HEK293T (cell line): ENCODE data around the gene MCM7.

Experiments used
- ARNT ChIP-seq: fragments of 450-650 bp; IDR thresholded peaks from 2 replicates; pipeline ENCODE4 v1.6.1; 2017; ENCODE audit warnings: mild to moderate bottlenecking
- BHLHE40 ChIP-seq: fragments of 450-650 bp; IDR thresholded peaks from 2 replicates; pipeline ENCODE4 v1.6.1; 2016; ENCODE audit warnings: mild to moderate bottlenecking, moderate library complexity, borderline replicate concordance
- CTBP1 ChIP-seq: fragments of 450-650 bp; IDR thresholded peaks from 2 replicates; pipeline ENCODE4 v1.6.1; 2016; ENCODE audit warnings: borderline replicate concordance
- FOXA1 ChIP-seq: fragments of 450-650 bp; IDR thresholded peaks from 2 replicates; pipeline ENCODE4 v1.6.1; 2016; ENCODE audit warnings: mild to moderate bottlenecking
- FOXM1 ChIP-seq: fragments of 450-650 bp; IDR thresholded peaks from 2 replicates; pipeline ENCODE4 v1.6.1; 2017; ENCODE audit warnings: mild to moderate bottlenecking, borderline replicate concordance
- HDGF ChIP-seq: fragments of 450-650 bp; IDR thresholded peaks from 2 replicates; pipeline ENCODE4 v1.6.1; 2017; ENCODE audit warnings: antibody characterized with exemption, borderline replicate concordance
- PKNOX1 ChIP-seq: fragments of 450-650 bp; IDR thresholded peaks from 2 replicates; pipeline ENCODE4 v1.6.1; 2016
- SP1 ChIP-seq: fragments of 450-650 bp; IDR thresholded peaks from 2 replicates; pipeline ENCODE4 v1.6.1; 2017
- SUZ12 ChIP-seq: fragments of 450-650 bp; IDR thresholded peaks from 2 replicates; pipeline ENCODE4 v1.6.1; 2016; ENCODE audit warnings: mild to moderate bottlenecking
- TARDBP ChIP-seq: fragments of 450-650 bp; IDR thresholded peaks from 2 replicates; pipeline ENCODE4 v1.6.1; 2016

GRCh38 chr7:100120733-100121036, 19.5 kb upstream of the MCM7 start:
- TF ChIP-seq SP1 (no peak), FOXA1 (no peak), HDGF (no peak), SUZ12 (no peak), ARNT (no peak), FOXM1 (no peak), CTBP1 (no peak), PKNOX1 (no peak), BHLHE40 (no peak), TARDBP (no peak)
